ENCODE measurements around the gene INPP5A. TPM values are rescaled to one million over a fixed set of nuclear protein-coding genes. Genes with fewer than 3 reads are reported as not detected.

The INPP5A gene
- polyA plus RNA-seq, 3 donors = 7.4 to 25.0 (median 17.5) TPM

DNA sequence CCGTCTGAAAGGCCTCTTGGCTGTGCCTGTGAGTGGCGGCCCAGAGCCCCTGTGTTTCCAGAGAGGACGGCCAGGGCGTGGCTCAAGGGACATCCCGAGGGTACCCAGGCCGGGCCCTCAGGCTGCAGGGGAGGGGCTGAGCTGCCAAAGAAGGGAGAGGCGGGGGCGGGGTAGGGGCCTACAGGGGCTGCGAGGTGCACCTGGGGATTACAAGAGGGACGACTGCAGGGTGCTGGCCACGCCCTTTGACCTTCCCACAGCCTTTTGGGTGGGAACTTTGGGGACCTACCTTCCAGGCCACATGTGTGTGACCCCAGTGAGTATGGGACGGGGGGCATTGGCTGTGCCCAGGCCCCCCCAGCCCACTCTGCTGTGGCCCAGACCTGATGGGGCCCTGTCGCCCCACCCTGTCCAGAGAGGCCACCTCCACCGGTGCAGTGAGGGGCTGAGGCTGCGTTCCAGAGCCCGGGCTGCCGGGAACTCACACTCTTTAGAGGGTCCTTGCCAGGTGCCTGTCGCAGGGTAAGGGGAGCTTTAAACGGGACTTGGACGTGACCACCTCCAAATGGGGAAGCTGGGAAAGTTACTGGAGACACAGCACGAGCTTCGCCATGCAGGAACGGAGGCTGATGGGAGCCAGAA, 267.3 kb downstream of the INPP5A start:
- 58 to 74% (median 71%) methylated on average over 22 to 23 of the region's 23 CpGs for WGBS, 3 donors
- no peak overlapping the region for H3K27ac ChIP-seq (ENCODE audit: low read depth, low read length)

DNA sequence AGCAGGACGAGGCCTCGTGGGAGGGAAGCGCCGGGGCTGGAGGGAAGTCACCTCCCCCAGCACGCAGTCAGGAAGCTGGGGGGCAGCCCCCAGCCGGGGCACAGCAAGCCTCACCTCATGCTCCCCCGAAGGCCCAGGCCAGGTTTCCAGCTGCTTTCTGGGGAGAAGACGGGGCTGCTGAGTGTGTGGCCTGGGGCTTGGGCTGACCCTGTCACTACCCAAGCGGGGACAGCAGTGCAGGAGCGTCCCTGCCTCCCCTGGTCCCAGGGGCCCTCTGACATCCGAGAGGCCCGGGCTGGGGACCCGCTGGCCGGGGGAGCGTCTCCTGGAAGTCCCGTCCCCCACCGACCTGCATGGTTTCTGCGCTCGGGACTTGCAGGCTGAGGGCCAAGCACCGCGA, 268.0 kb downstream of the INPP5A start:
- 33 to 65% (median 44%) methylated on average over 19 to 21 of the region's 21 CpGs for WGBS, 3 donors
- H3K27ac ChIP-seq (ENCODE audit: low read depth, low read length) = no peak overlapping the region

DNA sequence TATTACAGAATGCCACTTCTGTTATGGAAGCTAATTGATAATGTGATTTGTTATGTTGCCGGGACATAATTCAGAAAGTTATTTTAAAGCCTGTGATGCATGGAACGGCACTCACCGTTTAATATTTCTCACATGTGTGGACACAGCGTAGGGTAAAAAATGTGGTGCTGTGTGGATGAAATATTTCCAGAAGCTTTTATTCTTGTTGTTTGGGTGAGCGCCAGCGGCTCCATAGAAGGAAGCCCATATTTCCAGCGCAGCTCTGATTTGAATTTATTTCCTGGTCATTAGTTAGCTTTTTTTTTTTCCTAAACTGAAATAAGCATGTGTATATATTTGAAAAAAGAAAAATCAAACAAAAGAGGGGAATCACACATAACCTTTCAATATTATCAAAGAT, 268.5 kb downstream of the INPP5A start:
- WGBS, 3 donors = 33 to 58% (median 46%) methylated on average over 7 of the region's 7 CpGs

DNA sequence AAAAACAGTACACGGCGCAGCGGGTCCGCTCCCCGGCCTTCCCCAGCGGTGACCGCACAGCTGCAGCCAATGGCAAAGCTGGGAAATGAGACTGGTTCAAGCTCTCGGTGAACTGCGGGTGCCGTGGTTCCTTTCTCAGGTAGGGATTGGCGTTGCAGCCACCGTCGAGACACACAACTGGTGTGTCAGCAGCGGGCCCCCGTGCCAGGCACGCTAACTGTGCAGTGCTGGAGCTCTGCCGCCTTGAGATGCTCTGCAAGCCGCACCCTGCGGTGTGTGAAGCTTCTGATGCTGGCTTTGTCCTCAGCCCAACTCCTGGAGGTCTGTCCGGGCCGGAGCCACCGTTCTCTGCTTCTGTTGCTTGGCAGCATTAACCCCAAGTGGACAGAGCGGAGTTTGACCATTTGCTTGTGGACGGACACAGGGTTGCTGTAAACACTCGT, 269.0 kb downstream of the INPP5A start:
- H3K27ac ChIP-seq (ENCODE audit: low read depth, low read length) = no peak overlapping the region
- 71 to 77% (median 75%) methylated on average over 25 of the region's 25 CpGs for WGBS, 3 donors

More for the DNA sequence above, 268.5 kb downstream of the INPP5A start:
- H3K27ac ChIP-seq (ENCODE audit: low read depth, low read length) = no peak overlapping the region

DNA sequence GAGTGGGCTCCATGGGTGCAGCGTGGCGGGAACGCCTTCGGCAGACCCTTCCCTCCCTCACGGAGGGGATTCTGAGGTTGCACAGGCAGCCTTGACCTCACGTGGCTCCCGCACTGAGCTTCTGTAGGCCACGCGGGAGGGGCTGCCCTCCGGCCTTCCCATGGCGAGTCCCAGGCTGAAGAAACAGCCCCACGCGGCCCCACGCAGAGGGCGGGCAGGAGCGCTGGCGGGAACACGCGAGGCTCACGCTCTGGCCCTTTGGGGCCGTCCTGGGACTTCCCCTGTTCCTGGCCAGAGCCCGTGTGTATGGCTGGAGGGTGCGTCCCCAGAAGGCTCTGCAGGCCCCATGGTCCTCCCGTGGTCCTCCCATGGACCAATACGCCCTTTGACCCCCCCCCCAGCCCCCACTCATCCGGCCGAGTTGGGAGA, 270.0 kb downstream of the INPP5A start:
- WGBS, 3 donors = 87 to 91% (median 89%) methylated on average over 24 to 27 of the region's 27 CpGs
- H3K27ac ChIP-seq (ENCODE audit: low read depth, low read length) = no peak overlapping the region

DNA sequence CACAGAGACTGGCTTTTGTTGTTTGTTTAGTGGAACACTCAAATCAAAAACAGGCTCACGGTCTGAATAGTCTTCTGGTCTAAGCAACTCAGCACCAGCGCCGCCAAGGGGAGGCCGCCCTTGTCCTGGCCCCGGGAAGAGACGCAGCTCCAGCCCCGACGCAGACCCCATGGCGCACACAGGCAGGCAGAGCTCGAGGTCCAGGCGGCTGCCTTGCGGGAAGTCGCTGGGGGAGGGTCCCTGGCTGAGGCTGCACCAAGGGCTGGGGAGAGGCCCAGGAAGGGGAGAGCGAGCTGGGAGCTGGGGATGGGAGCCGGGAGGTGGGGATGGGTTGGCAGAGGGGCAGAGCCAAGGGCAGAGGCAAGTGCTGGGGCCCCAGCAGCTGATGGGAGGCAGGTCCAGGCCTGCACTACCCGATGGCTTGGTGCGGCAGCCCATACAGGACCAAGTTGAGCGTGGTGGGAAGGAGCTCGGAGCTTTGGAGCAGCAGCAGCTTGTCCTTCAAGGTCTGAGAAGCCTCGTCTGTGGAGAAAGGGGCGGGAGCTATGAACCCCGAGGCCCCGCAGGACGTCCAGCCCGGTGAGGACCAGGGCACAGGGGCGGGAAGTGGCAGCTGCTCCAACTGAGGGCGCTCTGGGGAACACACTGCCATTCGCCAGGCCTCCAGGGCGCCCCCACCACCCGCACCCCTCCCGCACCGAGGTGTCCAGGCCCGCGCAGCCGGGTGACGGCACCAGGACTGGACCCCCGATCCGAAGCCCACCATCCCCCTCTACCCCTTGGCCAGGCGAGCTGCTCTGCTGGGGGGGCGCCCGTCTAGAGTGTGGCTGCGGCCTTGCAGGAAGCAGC, 271.0 kb downstream of the INPP5A start:
- 36 to 56% (median 54%) methylated on average over 39 to 42 of the region's 42 CpGs for WGBS, 3 donors
- no peak overlapping the region for H3K27ac ChIP-seq (ENCODE audit: low read depth, low read length)

DNA sequence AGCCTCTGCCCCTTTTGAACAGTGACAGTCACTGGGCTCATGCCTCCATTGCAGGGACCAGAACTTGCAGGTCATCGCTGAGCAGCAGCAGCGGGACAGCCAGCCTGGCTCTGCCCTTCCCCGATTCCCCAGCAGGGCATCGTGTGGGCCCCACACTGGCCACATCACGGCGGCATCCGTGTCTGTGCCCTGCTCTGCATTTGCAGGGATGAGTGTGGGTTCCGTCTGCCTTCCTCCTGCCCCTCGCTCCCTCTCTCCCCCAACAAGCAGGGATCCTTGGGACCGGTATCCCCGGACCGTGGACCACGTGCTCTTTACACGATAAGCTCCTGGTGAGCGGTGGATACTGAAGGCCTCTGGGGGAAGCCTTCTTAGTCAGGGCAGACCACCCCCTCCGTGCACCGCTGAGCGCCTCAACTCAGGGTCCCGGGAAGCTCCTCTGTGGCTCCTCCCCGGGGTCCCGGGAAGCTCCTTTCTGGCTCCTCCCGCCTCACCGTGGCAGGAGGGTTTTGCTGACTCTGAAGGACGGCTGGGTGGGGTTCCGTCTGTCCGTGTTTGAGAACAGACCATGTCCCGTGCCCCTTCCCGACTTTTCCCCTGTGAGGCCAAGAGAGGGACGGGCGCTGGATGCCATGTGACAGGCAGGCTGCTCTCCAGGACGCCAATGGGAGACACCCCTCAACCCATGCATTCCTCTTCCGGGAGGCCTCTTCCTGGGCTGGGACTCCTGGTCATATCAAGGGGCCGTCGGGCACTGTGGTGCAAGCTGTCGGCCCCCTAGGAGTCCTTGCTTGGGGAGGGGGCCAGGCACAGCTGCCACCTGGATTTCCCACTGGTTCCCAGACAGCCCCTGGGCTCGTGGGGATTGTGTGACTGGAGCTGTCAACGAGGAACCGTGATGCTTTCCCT, 271.9 kb downstream of the INPP5A start:
- 67 to 81% (median 78%) methylated on average over 38 of the region's 38 CpGs for WGBS, 3 donors
- H3K27ac ChIP-seq (ENCODE audit: low read depth, low read length) = no peak overlapping the region

DNA sequence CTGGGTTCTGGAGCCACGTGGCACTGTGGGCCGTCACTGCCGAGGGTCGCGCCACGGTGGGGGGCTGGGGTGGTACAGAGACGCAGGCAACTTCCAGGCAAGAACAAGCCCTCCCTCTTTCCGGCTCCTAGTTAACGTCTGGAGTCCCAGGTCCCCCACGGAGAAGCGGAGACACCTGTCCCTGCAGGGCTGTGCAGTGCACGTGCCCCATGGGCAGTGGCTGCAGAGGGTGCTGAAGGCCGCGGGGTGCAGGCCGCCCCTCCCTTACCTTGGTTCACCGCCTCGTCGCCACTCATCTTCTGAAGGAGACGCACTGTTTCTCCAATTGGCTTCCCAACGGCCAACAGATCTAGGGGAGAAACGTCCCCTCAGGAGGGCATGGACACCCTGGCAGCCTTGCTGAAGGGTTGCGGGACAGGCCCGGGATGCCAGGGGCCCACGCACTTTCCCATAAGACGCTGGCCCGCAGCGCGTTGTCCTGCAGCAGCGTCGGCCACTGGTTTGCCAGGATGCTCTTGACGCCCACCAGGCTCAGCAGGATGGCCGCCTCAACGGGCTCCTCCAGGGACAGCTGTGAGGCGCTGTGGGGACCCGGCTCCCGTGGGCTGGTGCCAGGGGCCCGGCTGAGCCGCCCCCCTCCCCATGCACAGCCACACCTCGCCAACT, 272.7 kb downstream of the INPP5A start:
- 77 to 82% (median 82%) methylated on average over 39 of the region's 39 CpGs for WGBS, 3 donors
- no peak overlapping the region for H3K27ac ChIP-seq (ENCODE audit: low read depth, low read length)

DNA sequence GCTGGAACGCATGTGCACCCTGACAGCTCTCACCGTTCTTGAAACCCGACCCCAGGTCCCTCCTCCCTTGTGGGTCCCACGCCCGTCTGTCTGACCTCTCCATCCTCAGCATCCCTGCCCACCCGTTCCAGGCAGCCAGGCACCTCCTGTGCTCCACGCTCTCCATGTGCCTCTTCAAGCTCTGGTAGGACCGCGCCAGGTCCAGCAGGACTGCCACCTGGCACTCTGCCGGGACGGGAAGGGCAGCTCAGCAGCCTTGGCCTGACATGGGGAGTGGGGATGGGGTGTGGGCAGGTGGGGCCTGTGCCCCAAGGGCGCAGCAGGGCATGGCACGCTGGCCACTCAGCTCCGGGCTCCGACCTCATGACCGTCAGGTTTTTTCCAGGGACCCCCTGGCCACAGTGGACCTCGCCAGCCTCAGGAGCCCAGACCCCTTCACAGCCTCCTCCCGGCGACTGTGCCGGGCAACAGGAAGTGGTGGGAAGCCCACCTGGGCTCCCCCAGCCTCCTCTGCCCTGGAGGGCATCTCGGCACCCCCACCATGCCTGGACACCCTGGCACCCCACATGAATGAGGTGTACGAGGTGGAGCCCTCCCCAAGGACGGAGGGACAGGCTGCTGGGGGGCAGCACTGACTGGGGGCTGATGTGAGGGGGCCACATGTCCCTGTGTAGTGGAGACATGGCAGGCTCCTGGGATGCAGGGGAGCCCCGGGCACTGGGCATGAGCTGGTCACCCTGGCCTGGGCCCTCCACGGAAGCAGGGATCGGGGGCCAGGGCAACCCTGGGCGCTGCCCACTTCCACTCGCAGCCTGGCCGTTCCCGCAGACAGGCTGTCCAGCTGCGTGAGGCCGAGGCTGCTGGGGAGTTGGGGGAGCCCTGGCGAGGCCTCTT, 273.5 kb downstream of the INPP5A start:
- no peak overlapping the region for H3K27ac ChIP-seq (ENCODE audit: low read depth, low read length)
- 58 to 76% (median 68%) methylated on average over 33 of the region's 33 CpGs for WGBS, 3 donors

DNA sequence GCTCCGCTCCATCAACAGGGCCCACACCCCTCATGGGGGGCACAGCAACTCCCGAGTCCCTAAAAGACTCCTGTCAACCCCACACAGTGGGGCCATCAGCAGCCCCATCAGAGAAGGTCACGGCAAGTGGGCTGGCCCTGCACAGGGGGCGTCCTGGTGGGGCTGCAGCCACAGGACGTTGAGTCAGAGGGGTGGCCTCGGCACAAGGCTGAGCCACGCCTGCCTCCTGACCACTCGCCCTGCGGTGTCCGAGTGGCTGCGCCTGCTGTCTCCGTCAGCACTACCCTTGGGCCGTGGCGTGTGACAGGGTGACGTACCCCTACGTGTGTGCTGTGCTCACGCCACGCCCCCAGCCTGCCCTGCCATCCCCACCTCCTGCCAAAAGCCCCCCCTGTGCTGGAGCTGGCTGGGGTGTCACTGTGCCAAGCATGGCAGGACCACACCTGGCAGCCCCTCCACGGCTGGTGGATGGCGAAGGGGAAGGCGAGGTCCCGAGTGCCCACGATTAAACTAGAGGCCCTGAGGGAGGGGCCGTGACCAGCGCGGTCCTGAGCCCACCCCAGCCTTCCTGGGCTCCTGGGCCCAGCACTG, 274.4 kb downstream of the INPP5A start:
- WGBS, 3 donors = 83 to 85% (median 85%) methylated on average over 26 of the region's 26 CpGs
- H3K27ac ChIP-seq (ENCODE audit: low read depth, low read length) = no peak overlapping the region

DNA sequence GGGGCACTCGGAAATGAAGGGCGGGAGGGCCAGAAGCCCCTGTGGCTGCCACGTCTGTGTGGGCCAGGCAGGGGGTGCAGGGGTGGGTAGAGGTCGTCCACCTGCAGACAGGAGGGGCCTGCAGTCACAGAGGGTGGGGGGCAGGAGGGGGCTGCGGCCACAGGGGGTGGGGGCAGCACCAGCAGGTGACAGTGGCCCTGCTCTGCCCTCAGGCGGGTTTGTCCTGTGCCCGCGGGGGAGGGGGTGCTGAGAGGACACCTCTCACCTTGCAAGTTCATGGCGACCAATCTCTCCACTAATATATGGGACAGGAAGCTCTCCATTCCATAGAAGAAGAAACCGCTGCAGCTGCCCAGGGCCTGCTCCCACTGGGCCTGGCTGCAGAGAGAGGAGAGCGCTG, 274.9 kb downstream of the INPP5A start:
- no peak overlapping the region for H3K27ac ChIP-seq (ENCODE audit: low read depth, low read length)
- 67 to 77% (median 75%) methylated on average over 11 of the region's 11 CpGs for WGBS, 3 donors

DNA sequence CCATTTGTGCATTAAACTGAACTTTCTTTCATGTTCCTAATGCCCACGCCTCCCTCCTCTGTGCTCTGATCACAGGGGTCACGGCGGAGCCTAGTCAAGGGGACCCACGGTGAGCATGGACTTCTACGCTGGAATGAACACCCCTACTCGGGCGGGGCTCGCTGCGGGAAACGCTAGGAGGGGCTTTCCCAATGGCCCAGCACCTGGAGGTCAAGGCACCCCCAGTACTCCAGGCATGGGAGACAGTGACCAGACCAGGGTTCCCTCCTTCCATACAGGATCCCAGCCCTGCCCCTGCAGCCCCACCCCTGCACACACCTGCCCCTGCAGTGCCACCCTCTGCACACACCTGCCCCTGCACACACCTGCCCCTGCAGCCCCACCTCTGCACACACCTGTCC, 275.4 kb downstream of the INPP5A start:
- 79 to 91% (median 82%) methylated on average over 10 of the region's 10 CpGs for WGBS, 3 donors
- no peak overlapping the region for H3K27ac ChIP-seq (ENCODE audit: low read depth, low read length)

DNA sequence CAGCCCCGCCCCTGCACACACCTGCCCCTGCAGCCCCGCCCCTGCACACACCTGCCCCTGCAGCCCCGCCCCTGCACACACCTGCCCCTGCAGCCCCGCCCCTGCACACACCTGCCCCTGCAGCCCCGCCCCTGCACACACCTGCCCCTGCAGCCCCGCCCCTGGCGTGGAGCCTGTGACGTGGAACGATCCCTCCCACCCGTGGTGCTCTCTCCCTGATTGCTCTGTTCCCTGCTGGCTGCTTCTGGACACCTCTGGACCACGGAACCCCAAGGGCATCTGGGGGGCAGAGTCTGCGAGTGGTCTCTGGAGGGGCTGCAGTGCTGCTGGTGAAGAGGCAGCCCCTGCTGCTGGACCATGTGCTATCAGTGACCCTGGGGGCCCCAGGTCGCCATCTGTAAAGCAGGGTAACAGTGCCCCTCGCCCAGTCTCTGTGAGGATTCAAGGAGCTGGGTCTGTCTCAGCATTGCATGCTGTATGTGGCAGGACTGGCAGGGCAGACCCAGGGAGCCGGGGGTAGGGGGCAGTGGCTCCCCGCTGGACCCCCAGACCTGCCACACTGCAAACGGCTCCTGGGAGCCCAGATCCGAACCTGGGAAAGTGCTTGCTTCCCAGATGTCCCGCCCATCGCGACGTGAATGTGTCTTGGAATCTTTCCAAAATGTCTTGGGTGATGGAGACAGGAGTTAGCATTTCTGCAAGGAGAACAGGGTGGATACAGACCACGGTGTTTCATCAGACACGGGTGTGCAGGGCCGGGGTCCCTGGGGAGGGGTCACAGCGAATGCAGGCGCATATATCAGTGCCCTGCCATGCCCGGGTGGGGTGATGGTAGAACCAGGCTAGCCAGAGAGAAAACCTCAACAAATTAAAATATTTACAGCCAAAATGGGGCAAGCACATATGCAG, 276.2 kb downstream of the INPP5A start:
- WGBS, 3 donors = 57 to 65% (median 60%) methylated on average over 24 of the region's 28 CpGs

DNA sequence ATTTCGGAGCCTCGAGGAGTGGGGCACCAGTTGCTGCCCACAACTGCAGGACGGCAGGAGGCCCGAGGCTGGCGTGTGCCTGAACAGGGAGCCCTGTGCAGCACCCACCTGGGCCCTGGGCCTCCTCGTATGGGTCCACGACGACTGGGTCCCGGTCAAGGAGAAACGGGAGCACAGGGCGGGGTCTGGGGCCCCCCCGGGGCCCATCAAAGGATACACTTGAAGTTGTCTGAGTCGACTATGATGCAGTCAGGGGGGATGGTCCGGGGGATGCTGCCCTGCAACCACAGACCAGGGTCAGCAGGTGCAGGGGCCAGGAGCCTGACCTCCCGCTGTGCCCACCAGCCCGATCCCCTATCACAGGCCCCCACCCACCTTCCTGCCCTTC, 276.9 kb downstream of the INPP5A start:
- H3K27ac ChIP-seq (ENCODE audit: low read depth, low read length) = no peak overlapping the region
- 69 to 79% (median 73%) methylated on average over 16 of the region's 16 CpGs for WGBS, 3 donors

More for the DNA sequence above, 276.2 kb downstream of the INPP5A start:
- no peak overlapping the region for H3K27ac ChIP-seq (ENCODE audit: low read depth, low read length)

DNA sequence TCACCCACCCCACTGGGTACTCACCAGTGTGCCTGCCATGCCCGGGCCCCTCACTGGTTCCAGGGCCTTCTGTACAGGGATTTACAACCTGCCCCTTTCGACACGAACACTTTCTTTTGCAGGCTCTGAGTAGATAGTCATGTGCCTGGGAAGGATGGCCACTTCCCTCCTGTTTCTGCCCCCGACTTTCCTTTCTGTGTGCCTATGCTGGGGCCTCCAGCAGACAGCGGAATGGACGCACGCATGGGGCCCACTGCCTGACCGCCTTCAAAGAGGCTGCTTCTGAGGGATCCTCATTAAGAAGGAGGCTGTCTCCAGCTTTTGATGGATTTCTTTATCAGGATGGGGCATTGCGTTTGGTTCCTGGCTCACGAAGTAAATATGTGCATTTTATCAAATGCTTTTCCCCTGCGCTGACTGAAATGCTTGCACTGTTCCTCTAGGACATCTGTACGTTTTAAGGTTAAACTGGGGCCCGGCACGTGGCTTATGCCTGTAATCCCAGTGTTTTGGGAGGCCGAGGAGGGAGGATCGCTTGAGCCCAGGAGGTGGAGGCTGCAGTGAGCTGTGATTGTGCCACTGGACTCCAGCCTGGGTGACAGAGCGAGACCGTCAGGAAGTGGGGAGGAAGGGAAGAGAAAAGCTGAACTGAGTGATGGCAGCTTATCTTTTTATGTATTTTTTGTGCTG, 277.7 kb downstream of the INPP5A start:
- 61 to 65% (median 64%) methylated on average over 18 of the region's 18 CpGs for WGBS, 3 donors
- no peak overlapping the region for H3K27ac ChIP-seq (ENCODE audit: low read depth, low read length)
